ENCODE results near the gene TCAIM.

DNA sequence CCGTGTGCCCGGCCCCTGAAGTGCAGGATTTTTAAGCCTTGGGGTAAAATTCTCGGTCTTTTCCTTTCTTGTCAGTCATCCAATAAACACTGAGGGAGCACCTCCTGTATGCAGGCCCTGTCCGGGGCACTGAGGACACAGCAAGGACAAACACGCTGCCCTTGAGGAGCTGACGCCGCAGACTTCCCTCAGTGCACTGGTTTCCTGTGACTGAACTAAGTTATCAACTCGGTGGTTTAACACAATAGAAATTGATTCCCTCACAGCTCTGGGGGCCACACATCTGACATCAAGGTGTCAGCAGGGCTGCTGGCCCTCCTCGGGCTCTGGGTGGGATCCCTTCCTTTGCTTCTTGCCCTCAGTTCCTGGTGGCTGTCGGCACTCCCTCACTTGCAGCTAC lies 73.8 kb downstream of the TCAIM start:
- no peak for TF ChIP-seq POLR2A (IDR thresholded peaks at IDR 0.05)
- TF ChIP-seq, protein P1, sequence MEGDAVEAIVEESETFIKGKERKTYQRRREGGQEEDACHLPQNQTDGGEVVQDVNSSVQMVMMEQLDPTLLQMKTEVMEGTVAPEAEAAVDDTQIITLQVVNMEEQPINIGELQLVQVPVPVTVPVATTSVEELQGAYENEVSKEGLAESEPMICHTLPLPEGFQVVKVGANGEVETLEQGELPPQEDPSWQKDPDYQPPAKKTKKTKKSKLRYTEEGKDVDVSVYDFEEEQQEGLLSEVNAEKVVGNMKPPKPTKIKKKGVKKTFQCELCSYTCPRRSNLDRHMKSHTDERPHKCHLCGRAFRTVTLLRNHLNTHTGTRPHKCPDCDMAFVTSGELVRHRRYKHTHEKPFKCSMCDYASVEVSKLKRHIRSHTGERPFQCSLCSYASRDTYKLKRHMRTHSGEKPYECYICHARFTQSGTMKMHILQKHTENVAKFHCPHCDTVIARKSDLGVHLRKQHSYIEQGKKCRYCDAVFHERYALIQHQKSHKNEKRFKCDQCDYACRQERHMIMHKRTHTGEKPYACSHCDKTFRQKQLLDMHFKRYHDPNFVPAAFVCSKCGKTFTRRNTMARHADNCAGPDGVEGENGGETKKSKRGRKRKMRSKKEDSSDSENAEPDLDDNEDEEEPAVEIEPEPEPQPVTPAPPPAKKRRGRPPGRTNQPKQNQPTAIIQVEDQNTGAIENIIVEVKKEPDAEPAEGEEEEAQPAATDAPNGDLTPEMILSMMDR (IDR thresholded peaks at IDR 0.05), result no peak
